Ramos (cell line): Measurements from ENCODE around the gene SULT2B1.

Experiments
- in situ Hi-C: fragments of 300-500 bp; cut with MboI; formaldehyde crosslinking; loops from one replicate; pipeline ENCODE4 v1.14.3; 2022; ENCODE audit warnings: low sequenced_read_pairs; ENCODE audit not compliant: unreplicated experiment

Gene SULT2B1

DNA sequence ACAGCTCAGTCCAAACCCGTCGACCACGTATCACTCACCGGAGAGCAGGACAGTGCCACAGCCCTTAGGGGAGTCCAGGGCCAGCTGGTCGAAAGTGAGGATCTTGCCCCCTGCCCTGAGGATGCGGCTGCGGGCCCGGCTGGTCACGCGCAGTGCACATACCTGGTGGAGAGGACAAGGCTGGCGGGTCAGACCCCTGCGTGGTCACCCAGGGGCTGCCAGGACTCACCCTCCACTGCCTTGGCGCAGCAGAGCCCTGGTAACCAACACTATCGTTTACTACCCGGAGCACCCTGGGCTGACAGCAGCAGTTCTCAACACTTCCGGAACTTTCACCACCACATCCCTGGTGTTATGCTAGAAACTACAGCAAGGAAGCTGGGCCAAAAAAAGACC is 64.1 kb downstream of the SULT2B1 start:
- in situ Hi-C loops = no loop called here

DNA sequence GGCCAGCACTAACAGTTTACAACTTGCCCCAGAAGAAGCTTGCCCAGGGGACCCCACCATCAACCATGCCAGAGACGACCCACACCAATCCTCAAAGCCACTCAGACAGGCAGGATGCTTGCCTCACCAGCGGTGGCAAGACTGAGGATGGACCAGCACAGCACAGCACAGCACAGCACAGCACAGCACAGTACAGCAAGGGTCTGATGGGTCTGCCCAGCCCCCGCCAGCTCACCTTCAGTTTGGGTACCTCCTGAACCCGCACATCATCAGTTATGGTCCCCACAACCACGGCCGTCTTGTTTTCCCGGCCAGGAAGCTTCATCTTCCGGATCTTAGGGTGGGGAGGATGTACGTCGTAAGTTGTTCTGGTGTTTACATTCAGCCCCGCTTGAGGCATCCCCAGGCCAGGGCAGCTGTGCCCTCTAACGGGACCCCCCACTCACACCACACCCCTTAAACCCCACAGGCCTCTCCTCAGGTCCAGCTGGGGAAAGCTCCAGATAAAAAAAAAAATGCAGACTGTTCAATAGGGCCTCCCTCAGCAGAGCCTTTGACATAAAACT is 64.6 kb downstream of the SULT2B1 start:
- in situ Hi-C loops = no loop called here

DNA sequence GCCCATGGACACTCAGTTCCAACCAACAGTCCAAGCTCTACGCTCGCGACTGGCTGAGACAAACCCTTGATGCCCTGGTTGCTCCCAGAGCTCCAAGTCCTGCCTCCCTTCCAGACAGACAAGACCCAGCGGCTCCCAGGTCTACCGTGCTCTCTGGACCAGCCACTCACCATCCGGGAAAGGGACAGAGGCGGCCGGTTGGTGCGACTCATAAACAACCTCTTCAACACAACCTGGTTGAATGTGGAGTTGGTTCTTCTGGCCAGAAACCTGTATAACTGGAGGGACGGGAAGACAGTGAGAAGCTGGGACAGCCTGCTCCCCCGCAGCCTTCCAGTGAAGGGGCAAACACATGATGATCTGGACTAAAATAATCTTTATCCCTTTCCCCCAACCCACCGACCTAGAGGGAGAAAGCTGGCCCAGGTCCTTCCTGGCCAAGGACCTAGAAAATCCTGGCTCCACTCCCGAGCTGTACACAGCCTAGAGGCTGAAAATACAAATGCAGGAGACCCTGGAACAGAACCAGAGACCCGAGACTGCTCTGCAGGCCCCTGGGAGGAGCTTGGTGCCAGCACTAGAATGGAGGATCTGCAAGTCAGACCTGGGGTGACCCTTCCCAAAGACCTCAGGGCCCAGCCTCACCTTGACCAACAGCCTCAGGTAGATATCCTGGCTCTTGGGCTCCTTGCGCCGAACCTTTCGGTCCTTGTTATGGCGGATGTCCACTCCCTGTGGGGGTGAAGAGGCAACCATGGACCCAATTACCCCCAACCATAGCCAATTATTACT is 65.4 kb downstream of the SULT2B1 start:
- in situ Hi-C loops = no loop called here

DNA sequence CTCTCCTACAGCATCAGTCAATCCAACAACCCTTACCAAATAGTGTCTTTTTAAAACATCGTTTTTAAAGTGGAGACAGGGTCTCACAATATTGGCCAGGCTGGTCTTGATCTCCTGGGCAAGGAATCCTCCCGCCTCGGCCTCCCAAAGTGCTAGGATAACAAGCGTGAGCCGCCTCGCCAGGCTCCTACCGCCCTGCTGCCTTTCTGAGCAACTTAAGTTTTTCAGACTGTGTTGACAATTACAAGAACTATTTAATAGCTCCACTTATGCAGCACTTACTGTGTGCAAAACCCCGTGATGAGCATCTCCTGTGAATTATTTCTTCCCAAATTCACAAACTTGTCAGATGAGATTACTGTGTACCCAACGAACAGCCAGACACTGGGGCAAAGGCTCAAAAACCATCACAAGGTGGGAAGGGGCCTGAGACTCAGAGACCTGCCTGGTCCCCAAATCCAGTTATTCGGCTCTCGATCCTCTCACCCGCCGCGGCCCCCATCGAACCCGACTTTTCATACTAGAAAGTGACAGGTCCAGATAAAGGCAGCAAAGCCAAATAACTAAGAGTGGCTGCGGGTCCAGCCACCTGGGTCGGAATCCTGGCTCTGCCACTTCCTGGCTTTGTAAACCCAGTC is 66.4 kb downstream of the SULT2B1 start:
- in situ Hi-C loops = no loop called here

DNA sequence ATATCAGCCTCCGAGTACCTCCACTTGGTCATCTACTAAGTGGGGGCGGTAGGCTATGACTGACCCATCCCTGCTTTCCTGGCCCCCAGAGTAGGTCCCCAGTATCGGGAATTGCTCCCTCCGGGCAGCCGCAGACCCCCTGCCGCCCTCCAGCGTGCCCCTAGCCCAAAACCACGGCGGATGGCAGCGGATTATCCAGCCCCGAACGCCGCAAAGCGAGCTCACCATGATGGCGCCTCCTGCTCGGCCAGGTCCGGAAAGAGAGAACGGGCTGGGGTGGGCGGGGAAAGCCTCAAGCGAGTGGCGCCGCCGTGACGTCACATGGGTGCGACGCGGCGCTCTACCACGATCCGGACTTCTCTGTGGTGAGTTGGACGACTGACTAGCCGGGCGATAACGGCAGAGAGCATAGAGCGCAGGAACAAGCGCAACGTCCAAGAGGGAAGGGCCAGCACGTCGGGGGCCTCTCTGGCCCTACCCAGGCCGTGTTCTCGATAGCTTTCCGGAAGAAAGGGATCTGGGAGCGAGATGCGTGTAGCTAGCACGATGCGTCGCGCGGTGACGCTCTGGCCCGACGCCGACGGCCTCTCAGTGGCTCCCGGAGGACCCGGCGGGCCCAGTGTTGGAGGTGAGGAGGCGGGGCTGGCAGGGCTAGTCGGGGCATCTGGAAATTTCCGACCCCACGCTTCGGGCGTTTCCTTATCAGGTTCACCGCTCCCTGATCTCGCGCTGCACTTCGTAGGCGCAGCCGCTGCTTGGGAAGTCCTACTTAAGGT is 67.1 kb downstream of the SULT2B1 start, which contains the start of the genes RPL18 and SPHK2:
RPL18 (minus strand) TSS at position 263 of the 776 bp plus-strand sequence; CDS start at position 228, 35 bp downstream.
SPHK2 (plus strand) TSS at position 591 of the 776 bp plus-strand sequence. CDS start 1,009 bp downstream, outside the sequence.
- in situ Hi-C loops = no loop called here

DNA sequence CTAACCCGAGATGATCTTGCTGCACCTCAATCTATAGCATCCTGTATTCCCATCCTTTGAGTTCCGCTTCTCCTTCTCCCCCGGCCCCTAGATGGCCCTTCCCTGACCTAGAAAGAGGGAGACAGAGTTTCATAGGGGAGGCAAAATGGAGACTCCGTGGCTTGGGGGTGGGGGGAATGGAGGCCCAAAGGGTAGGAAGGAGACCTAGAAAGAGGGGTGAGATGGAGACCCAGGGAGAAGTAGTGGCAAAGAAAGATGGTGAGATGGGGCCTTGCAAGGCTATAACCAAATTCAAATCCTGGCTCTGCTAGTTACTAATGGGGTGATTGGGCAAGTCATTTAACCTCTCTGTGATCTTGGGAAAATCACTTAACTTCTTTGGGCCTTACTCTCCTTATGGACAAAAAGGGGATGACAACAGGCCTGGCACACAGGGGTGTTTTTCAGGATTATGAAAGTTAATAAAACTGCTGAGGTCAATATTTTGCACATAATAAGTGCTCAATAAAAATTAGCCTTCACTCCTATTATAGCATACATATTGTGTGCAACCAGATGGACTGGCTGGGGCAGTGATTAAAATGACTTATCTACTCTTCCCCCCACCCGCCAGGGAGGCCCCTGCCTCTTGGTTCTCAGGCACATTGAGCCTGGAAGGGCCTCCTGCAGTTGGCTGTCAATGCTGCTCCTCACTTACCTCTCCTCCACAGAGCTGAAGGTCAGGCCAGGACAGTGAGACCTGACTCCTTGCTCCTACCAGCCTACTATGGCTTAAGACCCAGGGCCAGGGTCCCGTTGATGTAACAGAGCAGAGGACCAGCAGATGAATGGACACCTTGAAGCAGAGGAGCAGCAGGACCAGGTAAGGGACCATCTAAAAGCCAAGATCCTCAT is 68.0 kb downstream of the SULT2B1 start:
- in situ Hi-C loops = no loop called here

DNA sequence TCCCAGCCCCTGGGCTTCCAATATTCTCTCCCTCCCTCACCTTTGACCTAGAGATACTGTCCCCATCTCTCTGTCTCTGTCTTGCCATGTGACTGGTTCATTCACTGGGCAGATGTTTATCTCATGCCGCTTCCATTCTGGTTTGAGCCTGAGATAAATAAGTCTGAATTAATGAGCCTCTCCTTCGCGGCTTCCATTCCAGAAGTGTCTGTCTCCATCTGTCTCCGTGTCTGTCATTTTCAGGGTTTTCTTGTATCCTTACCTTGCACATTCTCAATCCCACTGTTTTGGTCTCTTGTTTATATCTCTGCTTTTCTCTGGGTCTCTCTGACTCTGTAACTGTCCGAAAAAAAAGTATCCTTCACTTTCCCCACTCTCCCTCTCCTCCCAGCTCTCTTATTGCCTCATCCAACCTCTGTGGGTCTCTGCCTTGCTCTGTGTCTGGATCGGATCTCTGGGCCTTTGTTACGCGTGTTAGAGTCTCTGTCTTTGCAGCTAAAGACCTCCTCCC is 71.6 kb downstream of the SULT2B1 start:
- in situ Hi-C loops = no loop called here

DNA sequence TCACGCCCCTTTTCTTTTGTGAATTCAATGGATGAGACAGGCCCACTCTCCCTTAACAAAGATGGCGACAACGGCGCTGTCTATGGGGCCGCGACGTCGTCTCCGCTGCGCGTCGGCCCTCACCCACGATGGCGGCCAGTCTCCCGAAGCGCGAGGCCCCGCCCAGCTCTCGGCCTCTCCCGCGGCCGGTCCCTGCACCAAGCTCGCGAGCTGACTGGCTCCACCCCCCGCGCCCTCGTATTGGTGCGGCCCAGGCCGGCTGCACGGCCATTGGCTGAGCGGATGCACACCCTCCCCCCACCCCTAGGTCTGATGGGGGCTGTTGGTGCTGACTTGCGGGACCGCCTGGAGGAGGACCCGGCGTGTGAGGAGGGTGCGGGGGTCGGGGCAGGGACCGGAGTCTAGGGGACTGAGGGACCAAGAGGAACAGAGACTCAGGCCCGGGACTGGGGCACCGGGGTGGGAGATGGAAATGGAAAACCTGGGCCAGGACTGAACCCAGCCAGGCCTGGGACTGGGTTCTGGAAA is 72.2 kb downstream of the SULT2B1 start:
- in situ Hi-C loops = no loop called here

DNA sequence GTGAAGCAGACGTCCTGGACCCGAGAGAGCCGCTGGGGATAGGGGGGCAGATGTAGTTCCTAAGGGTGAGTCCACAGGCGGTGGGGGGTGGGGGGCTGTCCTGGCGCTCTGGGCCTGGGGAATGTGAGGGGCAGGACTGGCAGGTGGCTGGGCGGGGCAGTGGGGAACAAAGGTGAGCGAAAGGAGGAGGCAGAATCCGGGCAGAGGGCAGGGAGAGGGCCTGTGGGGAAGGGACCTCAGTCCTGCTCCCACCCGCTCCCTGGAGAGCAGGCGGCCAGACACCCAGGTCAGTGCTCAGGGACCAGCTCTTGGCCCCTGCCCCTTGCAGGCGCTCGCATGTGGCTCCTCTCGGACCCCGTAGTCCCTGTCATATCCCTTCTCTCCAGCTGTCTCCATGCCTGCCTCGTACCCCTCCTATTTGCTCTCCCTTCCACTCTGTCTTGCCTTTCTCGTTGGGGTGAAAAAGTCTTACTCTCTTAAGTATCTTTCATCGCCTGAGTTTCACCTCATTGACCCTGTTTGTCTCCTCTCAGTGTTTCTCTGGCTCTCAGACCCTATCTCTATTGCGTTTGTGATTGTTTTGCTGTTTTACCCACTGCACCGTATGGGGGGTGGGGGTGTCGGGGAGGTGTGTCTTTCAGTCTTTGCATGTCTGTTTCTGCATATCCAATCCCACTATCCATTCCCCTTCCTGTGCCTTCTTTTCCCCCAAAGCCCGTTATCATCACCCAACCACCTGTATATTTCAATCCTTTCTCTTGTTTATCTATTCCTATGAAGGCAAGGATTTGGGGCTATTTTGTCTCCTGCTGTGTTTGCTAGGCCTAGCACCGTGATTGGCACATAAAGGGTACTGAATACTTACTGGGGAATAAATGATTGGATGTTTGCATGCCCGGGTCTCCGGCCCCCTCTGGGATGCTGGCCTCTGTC is 73.1 kb downstream of the SULT2B1 start:
- in situ Hi-C loops = no loop called here

DNA sequence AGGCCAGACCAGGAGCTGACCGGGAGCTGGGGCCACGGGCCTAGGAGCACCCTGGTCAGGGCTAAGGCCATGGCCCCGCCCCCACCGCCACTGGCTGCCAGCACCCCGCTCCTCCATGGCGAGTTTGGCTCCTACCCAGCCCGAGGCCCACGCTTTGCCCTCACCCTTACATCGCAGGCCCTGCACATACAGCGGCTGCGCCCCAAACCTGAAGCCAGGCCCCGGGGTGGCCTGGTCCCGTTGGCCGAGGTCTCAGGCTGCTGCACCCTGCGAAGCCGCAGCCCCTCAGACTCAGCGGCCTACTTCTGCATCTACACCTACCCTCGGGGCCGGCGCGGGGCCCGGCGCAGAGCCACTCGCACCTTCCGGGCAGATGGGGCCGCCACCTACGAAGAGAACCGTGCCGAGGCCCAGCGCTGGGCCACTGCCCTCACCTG is 73.9 kb downstream of the SULT2B1 start:
- in situ Hi-C loops = no loop called here

DNA sequence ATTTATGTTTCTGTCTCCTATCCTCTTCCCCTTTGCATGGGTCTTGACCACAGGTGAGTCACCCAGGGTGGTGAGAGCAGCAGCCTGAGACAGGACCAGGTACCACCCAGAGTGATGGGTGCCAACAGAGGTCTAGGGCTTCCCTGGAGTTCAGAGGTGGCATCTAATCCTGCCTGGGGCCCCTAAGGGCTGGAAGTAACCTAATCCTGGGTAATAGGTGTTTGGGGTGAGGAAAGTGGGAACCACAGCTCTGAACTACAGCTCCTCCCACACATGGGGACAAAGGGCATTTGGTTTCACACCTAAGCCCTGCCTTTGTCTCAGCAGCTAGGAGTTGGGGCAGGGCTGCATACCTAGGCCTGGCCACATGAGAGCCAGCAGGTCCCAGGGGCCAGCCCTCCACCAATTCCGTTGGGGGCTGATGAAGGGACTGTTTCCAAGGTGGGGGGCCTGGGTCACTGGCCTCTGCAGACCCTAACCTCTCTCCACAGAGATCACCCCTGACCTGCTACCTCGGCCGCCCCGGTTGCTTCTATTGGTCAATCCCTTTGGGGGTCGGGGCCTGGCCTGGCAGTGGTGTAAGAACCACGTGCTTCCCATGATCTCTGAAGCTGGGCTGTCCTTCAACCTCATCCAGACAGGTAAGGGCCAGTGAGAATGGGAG is 75.4 kb downstream of the SULT2B1 start:
- in situ Hi-C loops = no loop called here

DNA sequence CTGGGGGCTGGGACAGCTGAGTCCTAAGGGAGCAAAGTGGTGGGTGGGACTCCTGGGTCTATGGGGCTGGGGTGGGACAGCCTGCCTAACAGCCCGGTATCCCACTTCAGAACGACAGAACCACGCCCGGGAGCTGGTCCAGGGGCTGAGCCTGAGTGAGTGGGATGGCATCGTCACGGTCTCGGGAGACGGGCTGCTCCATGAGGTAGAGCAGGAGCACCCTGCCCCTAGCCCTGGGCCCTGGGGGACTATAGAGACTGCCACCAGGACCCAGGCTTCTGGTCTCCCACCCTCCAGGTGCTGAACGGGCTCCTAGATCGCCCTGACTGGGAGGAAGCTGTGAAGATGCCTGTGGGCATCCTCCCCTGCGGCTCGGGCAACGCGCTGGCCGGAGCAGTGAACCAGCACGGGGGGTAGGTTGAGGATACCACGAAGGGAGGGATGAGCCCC is 75.9 kb downstream of the SULT2B1 start:
- in situ Hi-C loops = no loop called here

DNA sequence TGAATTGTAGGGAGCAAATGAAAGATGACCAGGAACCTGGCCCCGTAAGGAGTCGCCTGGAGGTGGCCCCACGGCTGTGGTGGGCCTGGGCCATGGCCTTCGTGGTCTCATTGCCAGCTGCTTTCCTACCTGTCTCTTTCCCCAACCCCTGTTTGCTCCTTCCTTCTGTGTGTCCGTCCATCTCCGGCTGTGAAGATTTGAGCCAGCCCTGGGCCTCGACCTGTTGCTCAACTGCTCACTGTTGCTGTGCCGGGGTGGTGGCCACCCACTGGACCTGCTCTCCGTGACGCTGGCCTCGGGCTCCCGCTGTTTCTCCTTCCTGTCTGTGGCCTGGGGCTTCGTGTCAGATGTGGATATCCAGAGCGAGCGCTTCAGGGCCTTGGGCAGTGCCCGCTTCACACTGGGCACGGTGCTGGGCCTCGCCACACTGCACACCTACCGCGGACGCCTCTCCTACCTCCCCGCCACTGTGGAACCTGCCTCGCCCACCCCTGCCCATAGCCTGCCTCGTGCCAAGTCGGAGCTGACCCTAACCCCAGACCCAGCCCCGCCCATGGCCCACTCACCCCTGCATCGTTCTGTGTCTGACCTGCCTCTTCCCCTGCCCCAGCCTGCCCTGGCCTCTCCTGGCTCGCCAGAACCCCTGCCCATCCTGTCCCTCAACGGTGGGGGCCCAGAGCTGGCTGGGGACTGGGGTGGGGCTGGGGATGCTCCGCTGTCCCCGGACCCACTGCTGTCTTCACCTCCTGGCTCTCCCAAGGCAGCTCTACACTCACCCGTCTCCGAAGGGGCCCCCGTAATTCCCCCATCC is 76.7 kb downstream of the SULT2B1 start:
- in situ Hi-C loops = no loop called here

DNA sequence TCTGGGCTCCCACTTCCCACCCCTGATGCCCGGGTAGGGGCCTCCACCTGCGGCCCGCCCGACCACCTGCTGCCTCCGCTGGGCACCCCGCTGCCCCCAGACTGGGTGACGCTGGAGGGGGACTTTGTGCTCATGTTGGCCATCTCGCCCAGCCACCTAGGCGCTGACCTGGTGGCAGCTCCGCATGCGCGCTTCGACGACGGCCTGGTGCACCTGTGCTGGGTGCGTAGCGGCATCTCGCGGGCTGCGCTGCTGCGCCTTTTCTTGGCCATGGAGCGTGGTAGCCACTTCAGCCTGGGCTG is 77.3 kb downstream of the SULT2B1 start:
- in situ Hi-C loops = no loop called here

DNA sequence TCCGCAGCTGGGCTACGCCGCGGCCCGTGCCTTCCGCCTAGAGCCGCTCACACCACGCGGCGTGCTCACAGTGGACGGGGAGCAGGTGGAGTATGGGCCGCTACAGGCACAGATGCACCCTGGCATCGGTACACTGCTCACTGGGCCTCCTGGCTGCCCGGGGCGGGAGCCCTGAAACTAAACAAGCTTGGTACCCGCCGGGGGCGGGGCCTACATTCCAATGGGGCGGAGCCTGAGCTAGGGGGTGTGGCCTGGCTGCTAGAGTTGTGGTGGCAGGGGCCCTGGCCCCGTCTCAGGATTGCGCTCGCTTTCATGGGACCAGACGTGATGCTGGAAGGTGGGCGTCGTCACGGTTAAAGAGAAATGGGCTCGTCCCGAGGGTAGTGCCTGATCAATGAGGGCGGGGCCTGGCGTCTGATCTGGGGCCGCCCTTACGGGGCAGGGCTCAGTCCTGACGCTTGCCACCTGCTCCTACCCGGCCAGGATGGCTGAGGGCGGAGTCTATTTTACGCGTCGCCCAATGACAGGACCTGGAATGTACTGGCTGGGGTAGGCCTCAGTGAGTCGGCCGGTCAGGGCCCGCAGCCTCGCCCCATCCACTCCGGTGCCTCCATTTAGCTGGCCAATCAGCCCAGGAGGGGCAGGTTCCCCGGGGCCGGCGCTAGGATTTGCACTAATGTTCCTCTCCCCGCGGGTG is 77.8 kb downstream of the SULT2B1 start:
- in situ Hi-C loops = no loop called here
